ENCODE data around the gene AAR2. TPM values are rescaled to one million over a fixed set of nuclear protein-coding genes. Genes with fewer than 3 reads are reported as not detected.
A peak's percentile ranks its signal among the peaks of the same experiment; 100 is the strongest.

Gene AAR2
- total RNA-seq, 1 donor from 2014 or later: 19.7 TPM

GRCh38 chr20:36208257-36208656 is 28.0 kb upstream of the AAR2 start:
- H3K36me3 Mint-ChIP-seq: peaks cover 9% of the 10 kb centered on the region

GRCh38 chr20:36210436-36211021 is 25.7 kb upstream of the AAR2 start:
- Histone ChIP-seq H3F3A (ENCODE audit: low read depth) (no peaks in the 10 kb centered on the region), H2AFZ (replicated peaks) (no peak overlapping the region), H3K4me3 (no peak overlapping the region), H3K4me2 (no peak overlapping the region), H4K20me1 (ENCODE audit: low read depth) (peaks cover 3% of the 10 kb centered on the region), H3K4me1 (no peaks in the 10 kb centered on the region), H3K27ac (no peak overlapping the region), H3K9me3 (ENCODE audit: low read depth) (no peaks in the 10 kb centered on the region), H3K36me3 (no peaks in the 10 kb centered on the region), H3K27me3 (no peaks in the 10 kb centered on the region), H3K9ac (no peak overlapping the region), H3K79me2 (ENCODE audit: low read depth) (no peaks in the 10 kb centered on the region)
- no peak overlapping the region for H3K4me3 Mint-ChIP-seq
- TF ChIP-seq EZH2 (IDR thresholded peaks at IDR 0.05) (no peak), EZH2phosphoT487 (IDR thresholded peaks at IDR 0.05) (no peak), CTCF (IDR thresholded peaks at IDR 0.05) (no peak)
- H3K36me3 Mint-ChIP-seq: peaks cover 10% of the 10 kb centered on the region
- no peaks in the 10 kb centered on the region for H3K4me1 Mint-ChIP-seq
- peaks cover 7% of the 10 kb centered on the region for H3K27me3 Mint-ChIP-seq (ENCODE audit: insufficient read depth, low read depth)
- H3K9me3 Mint-ChIP-seq: no peaks in the 10 kb centered on the region
- H3K27ac Mint-ChIP-seq: peak overlapping the region; percentile 72
- DNase-seq (ENCODE audit: low spot score): no peak

More at GRCh38 chr20:36208257-36208656, 28.0 kb upstream of the AAR2 start:
- H3K4me3 ChIP-seq: no peak overlapping the region
- H3K79me2 ChIP-seq (ENCODE audit: low read depth): no peaks in the 10 kb centered on the region
- H3F3A ChIP-seq (ENCODE audit: low read depth): no peaks in the 10 kb centered on the region
- H3K27ac Mint-ChIP-seq: peak overlapping the region; percentile 68
- H4K20me1 ChIP-seq (ENCODE audit: low read depth): no peaks in the 10 kb centered on the region
- no peaks in the 10 kb centered on the region for H3K4me1 Mint-ChIP-seq
- H3K4me1 ChIP-seq: no peaks in the 10 kb centered on the region
- no peaks in the 10 kb centered on the region for H3K9me3 ChIP-seq (ENCODE audit: low read depth)
- H3K9me3 Mint-ChIP-seq: no peaks in the 10 kb centered on the region
- DNase-seq (ENCODE audit: low spot score): no peak
- peaks cover 7% of the 10 kb centered on the region for H3K27me3 Mint-ChIP-seq (ENCODE audit: insufficient read depth, low read depth)
- H3K9ac ChIP-seq: no peak overlapping the region
- H3K4me3 Mint-ChIP-seq: no peak overlapping the region
- no peaks in the 10 kb centered on the region for H3K27me3 ChIP-seq
- H3K36me3 ChIP-seq: no peaks in the 10 kb centered on the region
- H3K27ac ChIP-seq: no peak overlapping the region
- TF ChIP-seq EZH2phosphoT487 (IDR thresholded peaks at IDR 0.05) (no peak), CTCF (IDR thresholded peaks at IDR 0.05) (no peak), EZH2 (IDR thresholded peaks at IDR 0.05) (no peak)
- H3K4me2 ChIP-seq: no peak overlapping the region
- H2AFZ ChIP-seq (replicated peaks): no peak overlapping the region

- peaks cover 6% of the 10 kb centered on the region for H3K27me3 Mint-ChIP-seq (ENCODE audit: insufficient read depth, low read depth)
- no peaks in the 10 kb centered on the region for H3F3A ChIP-seq (ENCODE audit: low read depth)
- no peaks in the 10 kb centered on the region for H3K27me3 ChIP-seq
- no peak overlapping the region for H3K27ac ChIP-seq
- no peak for TF ChIP-seq EZH2 (IDR thresholded peaks at IDR 0.05)
- TF ChIP-seq CTCF (IDR thresholded peaks at IDR 0.05): no peak
- no peak for TF ChIP-seq EZH2phosphoT487 (IDR thresholded peaks at IDR 0.05)
- H3K9me3 Mint-ChIP-seq: no peaks in the 10 kb centered on the region
- H3K4me2 ChIP-seq: no peak overlapping the region
- H3K9me3 ChIP-seq (ENCODE audit: low read depth): no peaks in the 10 kb centered on the region
- no peak for DNase-seq (ENCODE audit: low spot score)
- H3K4me1 ChIP-seq: no peaks in the 10 kb centered on the region
- peaks cover under 1% of the 10 kb centered on the region for H3K4me1 Mint-ChIP-seq
- no peak overlapping the region for H3K27ac Mint-ChIP-seq
- H2AFZ ChIP-seq (replicated peaks): no peak overlapping the region
- peaks cover 3% of the 10 kb centered on the region for H3K36me3 Mint-ChIP-seq
- H3K4me3 ChIP-seq: no peak overlapping the region
- no peaks in the 10 kb centered on the region for H3K79me2 ChIP-seq (ENCODE audit: low read depth)
- H4K20me1 ChIP-seq (ENCODE audit: low read depth): peaks cover 3% of the 10 kb centered on the region
- H3K9ac ChIP-seq: no peak overlapping the region
- no peak overlapping the region for H3K4me3 Mint-ChIP-seq
- H3K36me3 ChIP-seq: no peaks in the 10 kb centered on the region
Measured at GRCh38 chr20:36213362-36213761, 22.9 kb upstream of the AAR2 start.
